Mucosa of rectum (tissue), 2 donors: ENCODE measurements around the gene C1RL.
"Not testable (repeated sequence)": the region's sequence is repeated elsewhere in the genome, so short reads cannot be mapped to it uniquely, and the experiment has no call there.

Experiments used
- H3K27ac ChIP-seq, 2 donors: one replicate each; pipeline ENCODE4 v1.7.0; 2013; ENCODE audit warnings: inconsistent platforms in 2 of 2, low read depth in 2 of 2, low read length in 2 of 2
- H3K27me3 ChIP-seq, 2 donors: one replicate each; pipeline ENCODE4 v1.7.0; 2013; ENCODE audit warnings: low read length in 2 of 2; ENCODE audit not compliant: control insufficient read depth in 2 of 2, insufficient read depth in 2 of 2
- H3K36me3 ChIP-seq, 2 donors: one replicate each; pipeline ENCODE4 v1.7.0; 2013; ENCODE audit warnings: low read length in 2 of 2; ENCODE audit not compliant: control insufficient read depth in 2 of 2, insufficient read depth in 2 of 2
- H3K4me1 ChIP-seq, 2 donors: one replicate each; pipeline ENCODE4 v1.7.0; 2013; ENCODE audit warnings: low read length in 2 of 2, mild to moderate bottlenecking in 1 of 2; ENCODE audit not compliant: control insufficient read depth in 2 of 2, insufficient read depth in 2 of 2
- H3K4me3 ChIP-seq, 2 donors: one replicate each; pipeline ENCODE4 v1.7.0; 2013; ENCODE audit warnings: low read length in 2 of 2
- H3K9ac ChIP-seq, 2 donors: one replicate each; pipeline ENCODE4 v1.7.0; 2013; ENCODE audit warnings: low read length in 2 of 2, low read depth in 1 of 2, mild to moderate bottlenecking in 1 of 2
- H3K9me3 ChIP-seq, 2 donors: one replicate each; pipeline ENCODE4 v1.7.0; 2013; ENCODE audit warnings: low read length in 2 of 2; ENCODE audit not compliant: control insufficient read depth in 2 of 2
- donor health status: healthy.
- donor health status: Normal muscosa, but diverticular disease.

The C1RL gene

DNA sequence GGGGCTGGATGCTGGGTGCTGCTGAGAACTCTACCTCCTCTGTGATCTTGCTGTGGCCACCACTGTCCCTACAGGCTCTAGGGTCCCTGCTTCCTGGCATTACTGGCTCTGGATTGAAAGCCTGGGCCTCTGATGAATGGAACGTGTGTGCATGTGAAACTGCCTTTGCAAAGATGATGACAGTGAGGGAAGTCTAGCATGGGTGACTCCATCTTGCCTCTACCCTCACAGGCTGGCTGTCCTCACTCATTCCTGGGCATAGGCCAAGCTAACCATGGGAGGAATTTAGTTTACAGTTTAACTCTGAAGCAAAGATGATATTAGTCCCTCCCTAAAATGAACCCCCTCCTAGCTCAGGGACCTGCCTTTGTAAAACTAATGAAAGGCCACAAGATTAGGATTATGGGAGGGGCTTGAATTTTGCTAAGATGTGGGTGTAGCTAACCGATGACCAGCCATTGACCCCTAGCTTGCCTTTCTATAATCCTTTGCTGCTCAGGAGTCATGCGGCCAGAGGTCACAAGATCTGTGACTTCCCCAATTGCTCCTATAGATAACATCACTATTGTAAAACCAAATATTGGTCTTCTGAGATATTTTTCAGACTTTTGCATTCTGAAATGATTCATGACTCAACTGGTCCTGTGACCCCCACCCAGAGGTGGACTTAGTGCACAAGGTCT lies 50.7 kb downstream of the C1RL start:
- no peaks in the 10 kb centered on the region for H3K9me3 ChIP-seq
- peaks cover 0 to 4% of the 10 kb centered on the region in 2 donors for H3K4me1 ChIP-seq
- H3K36me3 ChIP-seq, result no peaks in the 10 kb centered on the region
- H3K27me3 ChIP-seq, result peaks cover 3 to 6% of the 10 kb centered on the region in 2 donors
- H3K27ac ChIP-seq, result no peak overlapping the region
- H3K9ac ChIP-seq, result no peak overlapping the region
- H3K4me3 ChIP-seq, result no peak overlapping the region

DNA sequence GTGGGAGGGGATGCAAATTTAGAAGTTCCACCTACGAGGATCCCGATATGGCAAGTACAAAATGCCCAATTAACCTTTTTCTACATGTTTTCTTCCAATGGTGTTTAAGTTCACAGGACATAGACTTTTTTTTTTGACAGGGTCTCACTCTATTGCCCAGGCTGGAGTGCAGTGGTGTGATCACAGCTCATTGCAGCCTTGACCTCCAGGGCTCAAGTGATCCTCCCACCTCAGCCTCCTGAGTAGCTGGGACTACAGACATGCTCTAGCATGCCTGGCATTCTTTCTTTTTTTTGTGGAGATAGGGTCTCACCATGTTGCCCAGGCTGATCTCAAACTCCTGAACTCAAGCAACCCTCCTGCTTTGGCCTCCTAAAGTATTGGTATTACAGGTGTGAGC lies 53.3 kb downstream of the C1RL start:
- H3K4me1 ChIP-seq, H3K4me3 ChIP-seq, H3K9ac ChIP-seq, H3K27me3 ChIP-seq, H3K9me3 ChIP-seq, H3K27ac ChIP-seq, H3K36me3 ChIP-seq: not testable (repeated sequence)

DNA sequence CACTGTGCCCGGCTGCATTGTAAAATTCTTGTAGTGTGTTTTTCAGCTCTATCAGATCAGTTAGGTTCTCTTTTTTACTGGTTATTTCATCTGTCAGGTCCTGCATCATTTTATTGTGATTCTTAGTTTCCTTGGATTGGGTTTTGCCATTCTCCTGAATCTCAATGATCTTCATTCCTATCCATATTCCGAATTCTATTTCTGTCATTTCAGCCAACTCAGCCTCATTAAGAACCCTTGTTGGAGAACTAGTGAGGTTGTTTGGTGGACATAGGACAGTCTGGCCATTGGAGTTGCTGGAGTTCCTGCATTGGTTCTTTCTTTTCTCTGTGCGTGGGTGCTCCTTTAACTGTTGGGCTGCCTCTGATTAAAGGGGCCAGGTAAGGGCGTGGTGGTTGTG lies 54.1 kb downstream of the C1RL start:
- Histone ChIP-seq H3K9me3 (no peaks in the 10 kb centered on the region), H3K27ac (no peak overlapping the region), H3K4me1 (peaks cover 0 to under 1% of the 10 kb centered on the region in 2 donors), H3K4me3 (no peak overlapping the region), H3K36me3 (no peaks in the 10 kb centered on the region), H3K9ac (no peak overlapping the region), H3K27me3 (peaks cover 0 to 3% of the 10 kb centered on the region in 2 donors)

DNA sequence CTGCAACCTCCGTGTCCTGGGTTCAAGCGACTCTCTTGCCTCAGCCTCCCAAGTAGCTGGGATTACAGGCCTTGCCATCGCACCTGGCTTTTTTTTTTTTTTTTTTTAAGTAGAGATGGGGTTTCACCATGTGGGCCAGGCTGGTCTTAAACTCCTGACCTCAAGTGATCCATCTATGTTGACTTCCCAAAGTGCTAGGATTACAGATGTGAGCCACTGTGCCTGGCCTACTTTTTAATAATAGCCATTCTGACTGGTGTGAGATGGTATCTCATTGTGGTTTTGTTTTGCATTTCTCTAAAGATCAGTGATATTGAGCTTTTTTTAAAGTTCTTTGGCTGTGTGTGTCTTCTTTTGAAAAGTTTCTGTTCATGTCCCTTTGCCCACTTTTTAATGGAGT lies 59.0 kb downstream of the C1RL start:
- not testable (repeated sequence) for H3K36me3 ChIP-seq, H3K27ac ChIP-seq, H3K4me3 ChIP-seq, H3K27me3 ChIP-seq, H3K9ac ChIP-seq, H3K4me1 ChIP-seq, H3K9me3 ChIP-seq

DNA sequence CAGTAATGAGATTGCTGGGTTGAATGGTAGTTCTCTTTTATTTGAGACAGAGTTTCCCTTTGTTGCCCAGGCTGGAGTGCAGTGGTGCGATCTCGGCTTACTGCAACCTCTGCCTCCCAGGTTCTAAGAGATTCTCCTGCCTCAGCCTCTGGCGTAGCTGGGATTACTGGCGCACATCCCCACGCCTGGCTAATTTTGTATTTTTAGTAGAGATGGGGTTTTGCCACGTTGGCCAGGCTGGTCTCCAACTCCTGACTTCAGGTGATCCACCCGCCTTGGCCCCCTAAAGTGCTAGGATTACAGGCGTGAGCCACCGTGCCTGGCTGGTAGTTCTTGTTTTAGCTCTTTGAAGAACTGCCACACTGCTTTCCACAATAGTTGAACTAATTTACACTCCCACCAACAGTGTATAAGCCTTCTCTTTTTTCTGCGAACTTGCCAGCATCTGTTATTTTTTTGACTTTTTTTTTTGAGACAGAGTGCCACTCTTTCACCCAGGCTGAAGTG lies 59.5 kb downstream of the C1RL start:
- H3K9ac ChIP-seq, H3K4me1 ChIP-seq, H3K27ac ChIP-seq, H3K9me3 ChIP-seq, H3K4me3 ChIP-seq, H3K36me3 ChIP-seq, H3K27me3 ChIP-seq: not testable (repeated sequence)

DNA sequence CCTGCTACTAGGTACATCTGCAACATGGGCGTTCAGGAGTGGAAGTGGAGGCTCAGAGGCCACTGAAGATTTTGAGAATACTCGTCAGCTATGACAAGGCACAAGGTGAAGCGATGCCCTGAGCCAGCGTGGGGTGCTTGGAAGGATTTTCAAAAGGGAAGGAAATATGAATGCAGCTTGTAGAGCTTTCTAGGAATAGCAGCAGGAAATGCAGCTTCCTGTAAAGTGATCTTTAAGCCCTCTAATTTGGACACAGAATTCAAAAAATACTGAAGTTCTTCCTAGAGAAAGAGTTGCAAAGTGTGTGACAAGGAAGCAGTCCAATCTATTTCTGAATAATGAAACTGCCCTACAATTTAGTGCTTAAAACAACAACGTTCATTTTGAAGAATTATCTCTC lies 61.7 kb downstream of the C1RL start:
- Histone ChIP-seq H3K36me3 (no peaks in the 10 kb centered on the region), H3K9ac (no peak overlapping the region)

DNA sequence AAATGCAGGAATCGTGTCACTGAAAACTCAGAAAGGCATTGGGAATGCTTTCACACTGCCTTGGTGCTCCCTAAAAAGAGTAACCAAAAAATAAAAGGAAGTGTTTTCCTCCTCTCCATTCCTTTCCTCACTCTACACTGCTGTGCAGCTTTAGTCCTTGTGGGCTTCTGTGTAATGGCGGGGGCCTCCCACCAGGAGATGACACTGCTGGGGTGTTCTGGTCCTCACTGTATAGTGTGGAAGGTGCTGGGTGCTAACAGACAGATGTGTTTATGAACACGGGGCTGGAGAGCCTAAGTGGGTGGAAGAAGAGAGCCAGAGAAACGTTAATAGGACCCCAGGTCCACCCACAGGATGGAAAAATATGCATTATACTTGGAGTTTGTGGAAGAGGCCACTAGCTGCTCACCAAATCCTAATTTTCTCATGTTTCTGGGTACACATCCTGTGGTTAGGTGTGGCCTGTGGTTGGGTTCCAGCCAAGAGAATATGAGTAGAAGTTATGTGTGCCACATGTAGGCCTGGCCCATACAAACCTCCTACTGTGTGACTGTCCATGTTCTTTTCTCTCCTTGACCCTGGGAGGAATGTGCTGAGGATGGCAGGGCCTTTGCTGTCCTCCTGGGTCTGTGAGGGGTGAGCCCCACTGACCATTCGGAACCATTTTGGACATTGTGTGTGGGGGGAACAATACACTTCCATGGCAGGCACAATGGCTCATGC lies 62.5 kb downstream of the C1RL start:
- Histone ChIP-seq H3K9ac (no peak overlapping the region), H3K4me1 (no peaks in the 10 kb centered on the region), H3K27ac (no peak overlapping the region), H3K9me3 (no peaks in the 10 kb centered on the region), H3K36me3 (no peaks in the 10 kb centered on the region), H3K4me3 (no peak overlapping the region), H3K27me3 (no peaks in the 10 kb centered on the region)

More for the DNA sequence above, 61.7 kb downstream of the C1RL start:
- Histone ChIP-seq H3K4me1 (no peaks in the 10 kb centered on the region), H3K9me3 (no peaks in the 10 kb centered on the region), H3K27ac (no peak overlapping the region), H3K27me3 (no peaks in the 10 kb centered on the region), H3K4me3 (no peak overlapping the region)

DNA sequence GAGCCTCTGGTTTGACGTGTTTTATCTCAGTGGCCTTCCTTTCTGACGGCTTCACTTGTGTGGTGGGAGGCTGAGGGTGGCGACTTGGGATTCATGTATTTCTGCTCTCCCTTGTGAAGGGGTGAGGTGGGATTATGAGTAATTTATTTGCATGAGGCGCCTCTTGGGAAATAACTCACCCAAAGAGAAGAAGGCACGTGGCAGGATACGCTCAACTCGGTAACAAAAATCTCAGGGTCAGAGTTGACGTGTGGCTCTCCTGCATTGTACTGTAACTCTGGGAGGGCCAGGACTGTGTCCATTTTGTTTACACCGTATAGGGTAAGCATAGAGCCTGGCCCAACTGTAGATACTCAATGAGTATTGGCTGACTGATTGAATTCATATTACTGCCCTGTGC lies 63.1 kb downstream of the C1RL start:
- H3K27ac ChIP-seq, result no peak overlapping the region
- H3K36me3 ChIP-seq, result no peaks in the 10 kb centered on the region
- no peak overlapping the region for H3K4me3 ChIP-seq
- no peaks in the 10 kb centered on the region for H3K9me3 ChIP-seq
- H3K4me1 ChIP-seq, result no peaks in the 10 kb centered on the region
- H3K27me3 ChIP-seq, result no peaks in the 10 kb centered on the region
- no peak overlapping the region for H3K9ac ChIP-seq
